Raji (cell line): ENCODE measurements around the gene DPYSL4.

Experiments
- POLR2A ChIP-seq: IDR thresholded peaks from 2 replicates; pipeline ENCODE4 v1.6.1; 2011; ENCODE audit warnings: low read depth, low read length, control low read depth; ENCODE audit not compliant: insufficient read depth

Gene DPYSL4

GRCh38 chr10:132146271-132146671 is 40.5 kb upstream of the DPYSL4 start:
- no peak for TF ChIP-seq POLR2A

- TF ChIP-seq POLR2A = no peak
Measured at GRCh38 chr10:132146941-132147915, 39.5 kb upstream of the DPYSL4 start.

DNA sequence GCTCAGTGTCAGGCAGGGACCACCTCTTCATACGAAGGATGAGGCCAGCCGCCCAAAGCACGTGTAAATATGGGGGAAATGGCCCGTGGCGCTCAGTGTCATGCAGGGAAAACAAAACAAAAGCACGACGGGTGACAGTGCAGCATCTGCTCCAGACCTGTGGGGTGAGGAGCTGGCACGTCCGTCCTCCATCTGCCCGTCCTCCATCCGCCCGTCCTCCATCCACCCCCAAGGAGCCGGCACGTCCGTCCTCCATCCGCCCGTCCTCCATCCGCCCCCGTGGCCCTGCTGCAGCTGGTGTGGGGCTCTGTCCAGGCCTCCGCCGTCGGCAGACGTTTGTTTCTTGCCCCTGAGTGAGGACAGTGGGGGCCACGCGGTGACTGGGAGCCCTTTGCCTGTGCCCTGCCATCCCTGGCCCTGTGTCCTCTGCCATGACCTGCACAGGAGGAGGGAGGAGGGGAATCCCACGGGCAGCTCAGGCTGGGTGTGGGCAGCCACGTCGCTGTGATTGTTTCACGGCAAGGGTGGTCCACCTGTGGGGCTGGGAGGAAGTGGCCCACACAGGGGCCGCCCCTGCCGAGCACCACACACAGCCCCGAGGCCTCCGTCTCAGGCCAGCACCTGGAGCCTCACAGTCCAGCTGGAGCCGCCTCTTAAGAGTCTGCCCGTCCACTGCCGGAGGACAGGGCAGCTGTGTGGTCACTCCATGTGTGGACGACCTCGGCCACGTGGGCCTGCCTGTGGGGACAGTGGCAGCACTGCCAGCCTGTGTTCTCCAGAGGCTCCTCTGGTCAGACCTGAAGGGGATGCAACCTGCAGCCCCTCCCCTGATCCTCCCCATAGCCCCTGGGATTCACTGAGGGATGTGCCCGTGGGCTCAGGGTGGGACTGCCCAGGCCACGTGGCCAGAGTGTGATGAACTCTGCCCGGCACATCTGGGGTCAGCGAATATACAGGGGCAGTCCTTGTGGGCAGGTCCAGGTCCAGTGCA is 38.2 kb upstream of the DPYSL4 start:
- TF ChIP-seq POLR2A = no peak

GRCh38 chr10:132149271-132149670 is 37.5 kb upstream of the DPYSL4 start:
- TF ChIP-seq POLR2A = no peak

GRCh38 chr10:132149917-132150316 is 36.8 kb upstream of the DPYSL4 start:
- no peak for TF ChIP-seq POLR2A

GRCh38 chr10:132150777-132151176 is 36.0 kb upstream of the DPYSL4 start:
- no peak for TF ChIP-seq POLR2A

GRCh38 chr10:132151286-132151950 is 35.3 kb upstream of the DPYSL4 start:
- no peak for TF ChIP-seq POLR2A

DNA sequence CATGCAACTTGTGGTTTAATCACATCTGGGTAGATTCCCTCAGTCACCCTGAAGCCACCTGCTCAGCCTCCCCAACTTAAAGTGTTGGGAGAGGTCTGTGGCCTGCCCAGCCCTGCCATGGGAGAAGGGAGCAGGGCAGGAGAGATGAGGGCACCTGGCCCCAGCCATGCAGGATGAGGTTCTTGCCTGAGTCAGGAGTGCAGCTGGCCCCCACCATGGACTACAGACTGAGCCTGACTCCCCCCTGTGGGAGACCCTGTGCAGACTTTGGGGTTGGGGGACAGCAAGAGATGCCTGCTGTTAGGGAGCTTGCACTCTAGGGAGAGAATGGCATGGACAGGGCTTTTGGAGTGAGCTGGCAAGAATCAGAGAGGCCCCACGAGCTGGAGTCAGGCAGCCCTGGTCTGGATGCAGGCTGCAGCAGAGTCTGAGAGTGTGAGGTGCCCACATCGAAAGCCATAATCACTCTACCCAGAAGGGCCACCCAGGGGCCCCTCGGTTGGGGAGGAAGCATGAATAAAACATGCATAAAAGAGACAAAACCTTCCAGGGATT is 34.7 kb upstream of the DPYSL4 start:
- no peak for TF ChIP-seq POLR2A

DNA sequence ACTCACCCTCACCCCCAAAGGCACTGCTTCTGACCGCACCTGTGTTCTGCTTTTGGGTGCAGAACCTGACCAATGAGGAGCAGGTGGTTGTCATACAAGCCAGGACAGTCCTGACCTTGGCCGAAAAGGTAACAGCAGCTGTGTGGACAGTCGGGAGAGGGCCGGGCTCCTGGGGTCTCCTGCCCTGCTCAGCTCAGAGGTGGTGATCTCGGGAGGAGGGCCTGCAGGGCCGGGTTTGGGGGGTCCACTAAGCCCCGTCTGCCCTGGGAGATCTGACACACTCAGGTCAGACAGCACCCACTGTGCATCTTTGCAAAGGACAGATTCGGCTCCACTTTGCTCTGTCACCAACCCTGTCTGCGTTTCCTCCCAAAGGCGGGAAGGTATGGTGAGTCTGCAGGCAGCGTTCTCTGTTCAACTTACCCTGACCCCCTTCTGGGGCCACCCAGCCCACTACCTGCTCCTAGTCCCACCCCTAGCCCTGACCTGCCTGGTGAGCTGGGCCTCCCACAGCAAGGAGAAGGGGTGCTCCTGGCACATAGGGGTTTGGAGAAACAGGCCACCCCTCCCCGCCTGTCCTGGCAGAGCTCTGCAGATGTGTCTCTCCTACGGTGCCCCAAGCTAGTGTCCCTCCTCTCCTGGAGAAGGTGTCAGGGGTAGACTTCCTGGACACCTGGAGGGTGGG is 33.7 kb upstream of the DPYSL4 start:
- no peak for TF ChIP-seq POLR2A

DNA sequence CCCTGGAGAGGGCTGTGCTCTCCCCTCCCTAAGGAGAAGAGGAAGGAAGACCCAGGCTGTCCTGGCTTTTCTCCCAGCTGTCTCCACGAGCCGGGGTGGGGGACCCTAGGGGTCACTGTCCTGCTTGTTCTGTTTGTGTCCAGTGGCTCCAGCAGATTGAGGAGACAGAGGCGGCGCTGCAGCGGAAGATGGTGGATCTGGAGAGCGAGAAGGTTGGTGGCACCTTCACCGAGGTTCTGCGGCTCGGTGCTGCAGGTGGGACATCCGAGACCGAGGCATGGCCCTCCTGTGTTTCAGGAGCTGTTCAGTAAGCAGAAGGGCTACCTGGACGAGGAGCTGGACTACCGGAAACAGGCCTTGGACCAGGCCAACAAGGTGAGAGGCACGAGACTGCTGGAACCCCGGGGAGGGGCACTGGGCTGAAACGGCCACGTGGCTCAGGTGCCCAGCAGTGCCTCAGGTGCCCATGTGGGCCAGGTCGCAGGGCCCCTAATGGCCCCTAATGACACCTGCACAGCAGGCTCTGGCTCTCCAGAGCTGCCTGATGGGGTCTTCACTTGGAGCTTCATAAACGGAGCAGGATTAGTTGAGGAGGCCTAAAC is 33.0 kb upstream of the DPYSL4 start:
- no peak for TF ChIP-seq POLR2A

- no peak for TF ChIP-seq POLR2A
Measured at GRCh38 chr10:132154440-132154839, 32.3 kb upstream of the DPYSL4 start.

DNA sequence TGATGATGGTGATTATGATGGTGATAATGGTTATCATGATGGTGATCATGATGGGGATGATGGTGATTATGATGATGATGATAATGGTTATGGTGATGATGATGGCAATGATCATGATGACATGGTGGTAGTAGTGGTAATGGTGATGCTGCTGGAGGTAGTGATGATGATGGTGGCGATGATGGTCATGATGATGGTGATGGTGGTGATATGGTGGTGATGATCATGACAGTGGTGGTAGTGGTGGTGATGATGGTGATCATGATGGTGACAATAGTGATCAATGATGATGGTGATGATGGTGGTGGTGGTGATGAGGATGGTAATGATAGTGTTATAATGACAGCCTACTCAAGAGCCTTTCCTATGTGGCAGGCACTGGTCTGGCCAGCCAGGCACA is 31.8 kb upstream of the DPYSL4 start:
- TF ChIP-seq POLR2A = no peak

GRCh38 chr10:132155723-132156381 is 30.9 kb upstream of the DPYSL4 start:
- no peak for TF ChIP-seq POLR2A
